Measurements from ENCODE around the gene GTF3C6.

- no peak for TF ChIP-seq CREB5 (CRISPR knock-in tag; IDR thresholded peaks at IDR 0.05; ENCODE audit: low read depth)
- TF ChIP-seq POU6F1 (CRISPR knock-in tag; IDR thresholded peaks at IDR 0.05; ENCODE audit: borderline replicate concordance, low read depth) = no peak
- no peak for TF ChIP-seq RARB (CRISPR knock-in tag; IDR thresholded peaks at IDR 0.05)
- no peak for TF ChIP-seq BACH2 (CRISPR knock-in tag; IDR thresholded peaks at IDR 0.05; ENCODE audit: borderline replicate concordance)
- TF ChIP-seq TOX (CRISPR knock-in tag; IDR thresholded peaks at IDR 0.05; ENCODE audit: borderline replicate concordance) = no peak
- TF ChIP-seq ZFP3 (CRISPR knock-in tag; IDR thresholded peaks at IDR 0.05) = no peak
- no peak for TF ChIP-seq ARNTL (CRISPR knock-in tag; IDR thresholded peaks at IDR 0.05; ENCODE audit: borderline replicate concordance, low read depth)
- no peak for TF ChIP-seq ZNF8 (CRISPR knock-in tag; IDR thresholded peaks at IDR 0.05)
- no peak for TF ChIP-seq ZFP30 (CRISPR knock-in tag; IDR thresholded peaks at IDR 0.05)
Measured at GRCh38 chr6:110935171-110935570, 23.3 kb upstream of the GTF3C6 start.
